ENCODE measurements around the gene POLR3K.

- no peak for TF ChIP-seq SP1 (IDR thresholded peaks at IDR 0.05)
- no peak for TF ChIP-seq SUZ12 (IDR thresholded peaks at IDR 0.05)
- no peak for TF ChIP-seq PKNOX1 (IDR thresholded peaks at IDR 0.05)
- TF ChIP-seq HDGF (IDR thresholded peaks at IDR 0.05; ENCODE audit: borderline replicate concordance) = no peak
- TF ChIP-seq BHLHE40 (IDR thresholded peaks at IDR 0.05; ENCODE audit: borderline replicate concordance) = no peak
- no peak for TF ChIP-seq ELF4 (IDR thresholded peaks at IDR 0.05)
- TF ChIP-seq FOXA1 (IDR thresholded peaks at IDR 0.05) = no peak
Observed at GRCh38 chr16:41439-42068, 11.9 kb downstream of the POLR3K start.
